ENCODE measurements around the gene ZNF57.
A peak's percentile ranks its signal among the peaks of the same experiment; 100 is the strongest.

ZNF57 gene

DNA sequence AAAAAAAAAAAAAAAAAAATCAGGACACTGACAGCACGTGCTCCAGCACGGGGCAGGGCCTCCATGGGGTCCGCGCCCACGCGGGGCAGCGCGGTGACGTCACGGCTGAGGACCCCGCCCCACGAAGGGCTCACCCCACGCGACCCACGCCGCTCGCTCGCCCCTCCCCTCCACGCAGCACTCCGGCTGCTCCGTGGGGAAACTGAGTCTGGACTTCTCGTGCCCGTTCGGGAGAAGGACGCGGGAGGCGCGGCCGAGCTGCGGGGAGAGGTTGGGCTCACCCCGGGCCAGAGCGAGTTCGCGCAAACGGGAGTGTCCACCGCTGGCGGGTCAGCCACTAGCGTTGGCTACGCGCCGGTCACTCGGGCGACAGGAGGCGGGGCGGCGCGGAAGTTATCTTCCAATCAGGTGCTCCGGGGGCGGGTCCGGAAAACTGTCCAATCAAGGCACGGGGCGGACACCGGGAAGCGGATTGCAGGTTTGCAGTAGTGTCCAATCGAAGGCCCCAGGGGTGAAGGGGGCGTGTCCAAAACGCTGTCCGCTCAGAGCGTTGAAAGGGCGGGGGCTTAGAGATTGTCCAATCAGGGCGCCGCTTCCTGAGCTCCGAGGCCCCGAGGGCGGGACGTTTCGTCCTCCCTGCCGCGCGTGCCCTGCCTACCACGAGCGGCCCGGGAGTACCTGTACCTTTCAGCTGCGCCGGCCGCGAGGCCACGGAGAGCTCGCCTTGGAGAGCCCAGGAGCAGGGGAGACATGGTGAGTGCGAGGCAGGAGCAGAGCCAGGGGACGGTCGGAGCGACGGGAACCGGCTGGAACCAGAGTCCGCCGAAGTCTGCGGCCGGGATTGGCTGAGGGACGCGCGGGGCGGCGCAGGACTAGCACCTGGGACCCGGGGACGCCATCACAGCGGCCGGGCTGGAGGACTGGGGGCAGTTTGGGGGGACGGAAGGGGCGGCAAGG lies at the start of gene ZNF57:
Gene ZNF57, plus strand, starts transcription at position 633 of the 957 bp plus-strand sequence. Its CDS starts 118 bp downstream, at position 751.
- Histone ChIP-seq H3K27me3 (ENCODE audit: control insufficient read depth, insufficient read depth, low read length) (no peaks in the 10 kb centered on the region), H3K9ac (ENCODE audit: low read length) (peak within 1 kb of the TSS; percentile 81), H3K9me3 (ENCODE audit: control insufficient read depth, low read length) (no peaks in the 10 kb centered on the region), H3K4me1 (ENCODE audit: control insufficient read depth, insufficient read depth, low read length) (peaks cover 21% of the 10 kb centered on the region), H3K36me3 (ENCODE audit: control insufficient read depth, insufficient read depth, low read length) (no peaks in the 10 kb centered on the region), H3K4me3 (ENCODE audit: low read length) (peak within 1 kb of the TSS; percentile 41)

DNA sequence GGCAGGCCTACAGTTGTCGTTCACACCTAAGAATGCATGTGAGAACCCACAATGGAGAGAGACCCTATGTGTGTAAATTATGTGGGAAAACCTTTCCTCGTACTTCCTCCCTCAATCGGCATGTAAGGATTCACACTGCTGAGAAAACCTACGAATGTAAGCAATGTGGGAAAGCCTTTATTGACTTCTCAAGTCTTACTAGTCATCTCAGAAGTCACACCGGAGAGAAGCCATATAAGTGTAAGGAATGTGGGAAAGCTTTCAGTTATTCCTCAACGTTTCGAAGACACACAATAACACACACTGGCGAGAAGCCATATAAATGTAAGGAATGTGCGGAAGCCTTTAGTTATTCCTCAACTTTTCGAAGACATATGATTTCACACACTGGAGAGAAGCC lies 48.1 kb upstream of the ZNF57 start:
- H3K9me3 ChIP-seq (ENCODE audit: control insufficient read depth, low read length) = peaks cover 9% of the 10 kb centered on the region
- no peak overlapping the region for H3K4me3 ChIP-seq (ENCODE audit: low read length)
- no peaks in the 10 kb centered on the region for H3K27me3 ChIP-seq (ENCODE audit: control insufficient read depth, insufficient read depth, low read length)
- peaks cover 13% of the 10 kb centered on the region for H3K36me3 ChIP-seq (ENCODE audit: control insufficient read depth, insufficient read depth, low read length)
- H3K4me1 ChIP-seq (ENCODE audit: control insufficient read depth, insufficient read depth, low read length) = no peaks in the 10 kb centered on the region
- no peak overlapping the region for H3K9ac ChIP-seq (ENCODE audit: low read length)

DNA sequence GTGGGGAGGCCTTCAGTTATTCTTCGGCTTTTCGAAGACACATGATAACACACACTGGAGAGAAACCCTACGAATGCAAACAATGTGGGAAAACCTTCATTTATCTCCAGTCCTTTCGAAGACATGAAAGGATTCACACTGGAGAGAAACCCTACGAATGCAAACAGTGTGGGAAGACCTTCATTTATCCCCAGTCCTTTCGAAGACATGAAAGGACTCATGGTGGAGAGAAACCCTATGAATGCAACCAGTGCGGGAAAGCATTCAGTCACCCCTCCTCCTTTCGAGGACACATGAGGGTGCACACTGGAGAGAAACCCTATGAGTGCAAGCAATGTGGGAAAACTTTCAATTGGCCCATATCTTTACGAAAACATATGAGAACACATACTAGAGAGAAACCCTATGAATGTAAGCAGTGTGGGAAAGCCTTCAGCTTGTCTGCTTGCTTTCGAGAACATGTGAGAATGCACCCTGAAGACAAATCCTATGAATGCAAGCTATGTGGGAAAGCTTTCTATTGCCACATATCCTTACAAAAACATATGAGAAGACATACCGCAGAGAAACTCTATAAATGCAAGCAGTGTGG lies 47.6 kb upstream of the ZNF57 start:
- H3K4me3 ChIP-seq (ENCODE audit: low read length) = no peak overlapping the region
- peaks cover 13% of the 10 kb centered on the region for H3K36me3 ChIP-seq (ENCODE audit: control insufficient read depth, insufficient read depth, low read length)
- H3K4me1 ChIP-seq (ENCODE audit: control insufficient read depth, insufficient read depth, low read length) = no peaks in the 10 kb centered on the region
- no peaks in the 10 kb centered on the region for H3K27me3 ChIP-seq (ENCODE audit: control insufficient read depth, insufficient read depth, low read length)
- no peak overlapping the region for H3K9ac ChIP-seq (ENCODE audit: low read length)
- H3K9me3 ChIP-seq (ENCODE audit: control insufficient read depth, low read length) = peaks cover 9% of the 10 kb centered on the region

DNA sequence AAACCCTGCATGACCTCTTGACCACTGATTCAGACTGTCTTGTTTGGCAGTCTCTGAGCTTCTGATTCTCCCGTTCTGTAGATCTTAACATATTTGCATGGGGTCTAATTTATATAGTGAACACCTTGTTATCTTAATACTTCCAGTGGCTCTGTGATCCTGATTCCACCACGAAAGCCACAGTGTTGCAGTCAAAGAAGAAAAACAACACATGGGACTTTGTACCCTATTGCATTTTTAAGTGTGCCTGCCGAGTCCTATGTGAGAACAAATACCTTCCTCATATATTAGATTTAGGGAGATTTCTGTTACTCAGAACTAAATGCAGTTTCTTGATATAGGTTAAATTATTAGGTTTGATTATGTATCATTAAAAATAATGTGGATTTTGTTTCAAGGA lies 45.9 kb upstream of the ZNF57 start:
- Histone ChIP-seq H3K36me3 (ENCODE audit: control insufficient read depth, insufficient read depth, low read length) (peaks cover 13% of the 10 kb centered on the region), H3K4me1 (ENCODE audit: control insufficient read depth, insufficient read depth, low read length) (no peaks in the 10 kb centered on the region), H3K4me3 (ENCODE audit: low read length) (no peak overlapping the region), H3K27me3 (ENCODE audit: control insufficient read depth, insufficient read depth, low read length) (no peaks in the 10 kb centered on the region), H3K9me3 (ENCODE audit: control insufficient read depth, low read length) (peaks cover 9% of the 10 kb centered on the region), H3K9ac (ENCODE audit: low read length) (no peak overlapping the region)

DNA sequence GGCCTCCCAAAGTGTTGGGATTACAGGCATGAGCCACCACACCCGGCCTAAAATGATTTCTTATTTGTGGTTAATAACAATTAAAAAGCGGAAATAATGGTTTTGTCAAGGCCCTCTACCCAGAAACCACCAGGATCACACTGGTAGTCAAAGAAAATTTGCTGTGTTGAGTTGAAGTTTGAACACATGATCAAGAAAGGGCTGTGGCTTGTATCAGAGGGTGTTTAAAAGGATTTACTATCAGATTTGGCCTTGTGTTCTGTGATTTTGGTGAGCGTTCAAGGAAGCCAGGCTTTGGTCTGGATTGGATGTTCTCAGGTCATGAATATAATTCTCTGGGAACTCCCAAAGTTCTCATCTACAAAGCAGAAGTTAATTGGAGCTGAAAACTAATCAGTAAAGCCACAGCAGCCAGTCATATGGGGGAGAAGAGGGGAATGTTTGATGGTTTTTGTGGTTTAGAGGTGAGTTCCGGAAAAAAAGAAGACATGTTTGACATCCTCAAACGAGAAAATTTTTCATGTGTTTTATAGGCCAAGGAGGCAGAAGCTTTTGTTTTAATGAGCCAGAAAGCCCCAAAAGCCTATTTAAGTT lies 44.2 kb upstream of the ZNF57 start:
- Histone ChIP-seq H3K4me1 (ENCODE audit: control insufficient read depth, insufficient read depth, low read length) (no peaks in the 10 kb centered on the region), H3K9me3 (ENCODE audit: control insufficient read depth, low read length) (peaks cover 9% of the 10 kb centered on the region), H3K36me3 (ENCODE audit: control insufficient read depth, insufficient read depth, low read length) (peaks cover 13% of the 10 kb centered on the region), H3K4me3 (ENCODE audit: low read length) (no peak overlapping the region), H3K27me3 (ENCODE audit: control insufficient read depth, insufficient read depth, low read length) (no peaks in the 10 kb centered on the region), H3K9ac (ENCODE audit: low read length) (no peak overlapping the region)

DNA sequence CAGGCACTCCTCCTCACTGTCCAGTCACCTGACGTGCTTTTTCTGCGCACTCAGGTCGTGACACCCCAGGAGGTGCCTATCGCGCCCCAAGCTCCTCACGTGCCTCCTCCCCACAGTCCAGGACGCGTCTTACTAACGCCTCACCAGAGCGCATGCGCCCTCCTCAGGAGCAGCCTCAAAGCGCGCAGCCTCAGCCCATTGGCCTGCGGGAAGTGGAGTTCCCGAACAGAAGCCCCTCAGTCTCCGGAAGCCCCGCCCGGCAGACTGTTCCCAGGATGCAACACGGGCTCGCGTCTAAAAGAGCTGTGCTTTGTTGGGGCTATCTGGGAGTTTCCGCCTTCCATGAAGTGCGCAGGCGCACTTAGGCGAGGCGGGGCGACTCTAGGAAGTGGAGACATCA lies 41.9 kb upstream of the ZNF57 start:
- Histone ChIP-seq H3K4me3 (ENCODE audit: low read length) (no peak overlapping the region), H3K9me3 (ENCODE audit: control insufficient read depth, low read length) (no peaks in the 10 kb centered on the region), H3K36me3 (ENCODE audit: control insufficient read depth, insufficient read depth, low read length) (no peaks in the 10 kb centered on the region), H3K4me1 (ENCODE audit: control insufficient read depth, insufficient read depth, low read length) (no peaks in the 10 kb centered on the region), H3K27me3 (ENCODE audit: control insufficient read depth, insufficient read depth, low read length) (no peaks in the 10 kb centered on the region), H3K9ac (ENCODE audit: low read length) (no peak overlapping the region)

DNA sequence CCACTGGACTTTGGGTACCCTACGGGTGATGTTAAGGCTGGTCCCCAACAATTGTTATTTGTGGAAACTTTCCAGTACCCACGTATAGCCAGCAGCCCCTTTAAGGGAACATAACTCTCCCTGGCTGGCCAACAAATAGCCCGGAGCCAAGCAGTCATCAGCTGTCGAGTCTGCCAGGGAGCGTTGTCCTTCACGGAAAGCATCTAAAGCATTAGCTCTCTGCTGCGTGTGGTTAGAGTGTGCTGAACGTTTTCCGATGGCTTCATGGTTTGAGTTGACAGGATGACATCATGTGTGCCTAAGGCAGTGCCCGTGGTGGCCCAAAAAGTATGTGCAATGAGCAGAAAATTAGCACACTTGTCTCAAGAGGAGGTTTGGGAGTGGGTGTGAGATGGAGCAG lies 36.9 kb upstream of the ZNF57 start:
- Histone ChIP-seq H3K36me3 (ENCODE audit: control insufficient read depth, insufficient read depth, low read length) (no peaks in the 10 kb centered on the region), H3K9ac (ENCODE audit: low read length) (no peak overlapping the region), H3K27me3 (ENCODE audit: control insufficient read depth, insufficient read depth, low read length) (no peaks in the 10 kb centered on the region), H3K4me3 (ENCODE audit: low read length) (no peak overlapping the region), H3K4me1 (ENCODE audit: control insufficient read depth, insufficient read depth, low read length) (peaks cover 7% of the 10 kb centered on the region), H3K9me3 (ENCODE audit: control insufficient read depth, low read length) (no peaks in the 10 kb centered on the region)

DNA sequence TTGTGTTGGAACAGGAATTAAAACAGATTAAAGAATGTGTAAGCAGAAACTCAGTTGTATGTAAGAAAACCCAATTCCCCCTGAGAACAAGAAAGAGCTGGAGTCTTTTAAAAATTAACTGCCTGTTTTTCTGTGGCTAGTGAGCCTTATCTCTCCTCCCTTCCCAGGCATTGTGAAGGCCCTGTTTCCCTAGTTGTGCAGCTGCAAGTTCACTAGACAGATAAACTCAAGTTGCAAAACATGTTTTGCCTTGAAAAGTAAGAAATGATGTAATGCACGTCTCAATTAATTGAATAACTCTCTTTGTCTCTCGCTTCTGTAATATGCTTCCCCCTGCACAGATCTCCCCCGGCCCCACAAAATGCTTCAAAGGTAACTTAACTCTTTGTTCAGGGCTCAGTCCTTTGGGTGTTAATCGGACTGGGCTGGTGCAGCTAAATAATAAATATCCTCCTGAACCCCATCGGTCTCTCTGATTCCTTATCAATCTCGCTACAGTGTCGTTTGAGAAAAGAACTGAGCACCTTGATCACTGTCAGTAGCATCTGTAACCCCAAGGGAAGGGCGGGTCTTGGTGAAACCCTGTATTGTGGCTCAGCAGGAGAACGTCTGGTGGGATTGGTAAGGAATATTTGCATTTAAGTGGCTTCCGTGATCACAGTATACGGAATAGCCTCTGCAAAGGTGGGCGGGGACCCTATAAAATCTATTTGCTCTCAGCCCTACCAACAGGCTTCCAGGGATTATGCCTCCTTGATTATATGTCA lies 35.2 kb upstream of the ZNF57 start:
- H3K4me3 ChIP-seq (ENCODE audit: low read length) = no peak overlapping the region
- no peaks in the 10 kb centered on the region for H3K36me3 ChIP-seq (ENCODE audit: control insufficient read depth, insufficient read depth, low read length)
- H3K9ac ChIP-seq (ENCODE audit: low read length) = no peak overlapping the region
- H3K9me3 ChIP-seq (ENCODE audit: control insufficient read depth, low read length) = no peaks in the 10 kb centered on the region
- no peaks in the 10 kb centered on the region for H3K27me3 ChIP-seq (ENCODE audit: control insufficient read depth, insufficient read depth, low read length)
- peaks cover 7% of the 10 kb centered on the region for H3K4me1 ChIP-seq (ENCODE audit: control insufficient read depth, insufficient read depth, low read length)

DNA sequence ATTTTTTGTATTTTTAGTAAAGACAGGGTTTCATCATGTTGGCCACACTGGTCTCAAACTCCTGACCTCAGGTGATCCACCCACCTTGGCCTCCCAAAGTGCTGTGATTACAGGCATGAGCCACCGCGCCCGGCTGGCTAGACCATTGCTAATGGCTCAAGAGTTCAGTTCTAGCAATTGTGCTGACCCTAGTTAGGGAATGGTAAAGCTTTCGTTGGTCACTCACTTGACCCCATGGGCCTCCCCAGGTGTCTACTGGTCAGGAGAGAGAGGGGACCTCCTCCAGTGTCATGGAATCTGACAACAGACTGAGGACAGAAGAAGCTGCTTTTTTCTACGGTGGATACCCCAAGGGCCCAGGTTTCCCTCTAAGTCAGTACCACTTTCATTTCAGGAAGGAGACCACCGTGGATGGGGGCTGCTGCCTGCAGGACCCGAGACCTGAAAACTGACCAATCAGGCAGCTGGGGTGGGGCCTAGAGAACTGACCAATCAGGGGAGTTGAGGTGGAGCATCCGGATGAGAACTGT lies 34.2 kb upstream of the ZNF57 start:
- no peaks in the 10 kb centered on the region for H3K36me3 ChIP-seq (ENCODE audit: control insufficient read depth, insufficient read depth, low read length)
- peaks cover 7% of the 10 kb centered on the region for H3K4me1 ChIP-seq (ENCODE audit: control insufficient read depth, insufficient read depth, low read length)
- H3K27me3 ChIP-seq (ENCODE audit: control insufficient read depth, insufficient read depth, low read length) = no peaks in the 10 kb centered on the region
- H3K9ac ChIP-seq (ENCODE audit: low read length) = no peak overlapping the region
- no peak overlapping the region for H3K4me3 ChIP-seq (ENCODE audit: low read length)
- no peaks in the 10 kb centered on the region for H3K9me3 ChIP-seq (ENCODE audit: control insufficient read depth, low read length)

DNA sequence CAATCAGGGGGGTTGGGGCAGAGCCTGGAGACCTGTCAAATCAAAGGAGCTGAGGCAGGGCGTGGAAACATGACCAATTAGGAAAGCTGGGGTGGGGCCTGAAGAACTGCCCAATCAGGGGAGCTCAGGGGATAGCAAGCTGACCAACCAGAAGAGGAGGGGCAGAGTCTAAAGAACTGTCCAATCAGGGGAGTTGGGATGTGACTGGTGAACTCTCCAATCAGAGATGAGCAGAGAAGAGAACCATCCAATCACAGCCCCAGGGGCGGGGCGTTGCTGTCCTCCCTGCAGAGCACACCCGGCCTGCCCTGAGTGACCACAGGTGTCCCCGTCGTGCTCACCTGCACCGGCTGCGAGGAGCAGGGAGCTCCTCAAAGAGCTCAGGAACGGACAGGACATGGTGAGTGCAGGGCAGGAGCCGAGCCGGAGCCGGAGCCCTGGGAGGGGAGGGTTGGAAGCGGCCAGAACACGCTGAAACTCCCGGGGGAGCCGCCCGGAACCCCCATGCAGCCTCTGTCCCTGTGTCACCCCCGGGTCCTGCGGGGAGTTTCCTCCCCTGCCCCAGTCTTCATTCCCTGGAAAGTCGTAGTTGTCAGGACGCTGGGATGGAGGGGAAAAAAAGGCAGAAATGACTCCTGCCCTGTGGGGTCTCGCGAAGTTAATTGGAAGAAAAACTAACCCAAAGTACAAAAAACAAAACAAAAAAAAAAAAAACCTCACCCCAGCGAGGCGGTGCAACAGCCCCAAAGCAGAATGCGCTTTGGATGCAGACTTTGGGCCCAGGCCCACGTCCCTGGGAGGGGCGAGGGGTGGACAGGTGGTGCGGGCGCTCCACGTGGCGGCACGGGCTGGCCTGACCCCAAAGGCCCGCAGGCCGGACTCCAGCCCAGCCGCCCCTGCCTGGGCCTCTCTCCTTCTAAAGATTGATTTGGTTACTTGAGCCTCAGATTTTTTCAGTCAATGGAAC lies 33.4 kb upstream of the ZNF57 start, which contains the start of gene ZNF556:
Gene ZNF556, plus strand, starts transcription at position 311 of the 967 bp plus-strand sequence. Its CDS starts 87 bp downstream, at position 398.
- Histone ChIP-seq H3K9me3 (ENCODE audit: control insufficient read depth, low read length) (no peaks in the 10 kb centered on the region), H3K36me3 (ENCODE audit: control insufficient read depth, insufficient read depth, low read length) (no peaks in the 10 kb centered on the region), H3K4me3 (ENCODE audit: low read length) (no peak within 1 kb of the TSS), H3K4me1 (ENCODE audit: control insufficient read depth, insufficient read depth, low read length) (peaks cover 7% of the 10 kb centered on the region), H3K9ac (ENCODE audit: low read length) (no peak within 1 kb of the TSS), H3K27me3 (ENCODE audit: control insufficient read depth, insufficient read depth, low read length) (no peaks in the 10 kb centered on the region)

DNA sequence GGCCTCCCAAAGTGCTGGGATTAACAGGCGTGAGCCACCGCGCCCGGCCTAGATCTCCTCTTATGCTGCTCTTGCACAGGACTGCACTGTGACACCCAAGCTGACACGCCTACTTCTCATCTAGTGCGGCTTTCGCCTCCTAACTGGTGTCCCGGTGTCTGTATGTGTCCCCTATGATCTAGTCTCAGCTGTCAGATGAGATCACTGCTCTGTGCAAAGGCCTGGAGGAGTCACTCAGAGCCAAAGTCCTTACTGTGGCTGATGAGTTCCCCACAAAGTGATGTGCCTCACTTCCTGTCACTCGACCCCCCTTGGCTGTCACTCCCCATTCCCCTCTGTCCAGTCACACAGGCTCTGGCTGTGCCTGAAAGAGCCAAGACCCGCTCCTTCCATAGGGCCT lies 31.1 kb upstream of the ZNF57 start:
- Histone ChIP-seq H3K9me3 (ENCODE audit: control insufficient read depth, low read length) (no peaks in the 10 kb centered on the region), H3K4me3 (ENCODE audit: low read length) (no peak overlapping the region), H3K36me3 (ENCODE audit: control insufficient read depth, insufficient read depth, low read length) (no peaks in the 10 kb centered on the region), H3K9ac (ENCODE audit: low read length) (no peak overlapping the region), H3K27me3 (ENCODE audit: control insufficient read depth, insufficient read depth, low read length) (no peaks in the 10 kb centered on the region), H3K4me1 (ENCODE audit: control insufficient read depth, insufficient read depth, low read length) (peaks cover 7% of the 10 kb centered on the region)

All from mucosa of stomach (tissue), 1 donor.